GM18526 (cell line): Measurements from ENCODE around the gene RALA.

Source experiments
- POLR2A ChIP-seq: IDR thresholded peaks from 3 replicates; pipeline ENCODE4 v1.6.1; 2011; ENCODE audit not compliant: insufficient read length; ENCODE audit errors: extremely low read depth

The RALA gene

DNA sequence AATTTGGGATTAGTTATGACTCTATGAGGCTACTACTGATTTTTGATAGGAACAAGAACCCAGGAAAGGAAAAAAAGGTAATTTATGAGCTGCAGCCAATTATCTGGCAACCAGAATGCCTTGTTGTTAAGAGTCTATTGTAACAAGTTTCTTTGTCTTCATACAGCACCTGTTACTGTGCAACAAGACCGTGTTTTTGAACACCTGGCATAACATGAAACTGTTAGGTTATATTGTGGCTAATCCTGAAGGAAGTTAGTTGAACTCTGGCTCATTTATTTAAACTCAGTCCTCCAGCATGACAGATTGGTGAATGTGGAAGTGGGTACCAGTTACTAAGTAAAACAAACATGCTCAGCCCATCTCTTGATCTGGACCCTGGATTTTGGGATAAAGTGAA, 33.0 kb downstream of the RALA start:
- TF ChIP-seq POLR2A: no peak

DNA sequence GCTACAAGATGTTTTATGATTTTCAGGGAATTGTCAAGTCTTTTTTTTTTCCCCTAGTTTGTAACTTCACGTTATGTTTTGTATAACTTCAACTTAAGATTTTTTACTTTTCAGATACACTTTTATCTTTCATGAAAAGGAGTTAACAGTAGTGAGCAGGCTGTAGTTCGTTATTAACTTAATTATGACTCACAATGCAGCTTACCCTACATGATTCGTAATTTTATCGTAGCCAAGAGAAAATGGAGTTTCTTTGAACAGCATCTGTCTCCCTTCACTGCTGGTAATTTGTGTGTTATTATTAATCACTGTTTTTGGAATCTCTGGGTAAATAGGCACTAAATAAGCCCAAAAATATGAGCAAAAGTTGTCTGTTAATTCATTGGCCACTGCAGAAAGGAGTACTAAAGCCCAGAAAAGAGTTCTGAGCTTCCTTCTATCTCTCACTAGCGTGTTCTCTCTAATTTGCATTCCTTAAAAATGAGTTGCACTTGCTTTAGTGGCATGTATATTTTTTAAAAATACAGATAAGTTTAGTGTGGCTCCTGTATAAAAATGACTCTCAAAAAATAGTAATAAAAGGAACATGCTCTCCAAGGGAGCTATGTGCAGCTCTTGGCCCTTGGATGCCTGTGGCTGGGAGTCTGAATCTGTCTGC, 36.1 kb downstream of the RALA start:
- no peak for TF ChIP-seq POLR2A

DNA sequence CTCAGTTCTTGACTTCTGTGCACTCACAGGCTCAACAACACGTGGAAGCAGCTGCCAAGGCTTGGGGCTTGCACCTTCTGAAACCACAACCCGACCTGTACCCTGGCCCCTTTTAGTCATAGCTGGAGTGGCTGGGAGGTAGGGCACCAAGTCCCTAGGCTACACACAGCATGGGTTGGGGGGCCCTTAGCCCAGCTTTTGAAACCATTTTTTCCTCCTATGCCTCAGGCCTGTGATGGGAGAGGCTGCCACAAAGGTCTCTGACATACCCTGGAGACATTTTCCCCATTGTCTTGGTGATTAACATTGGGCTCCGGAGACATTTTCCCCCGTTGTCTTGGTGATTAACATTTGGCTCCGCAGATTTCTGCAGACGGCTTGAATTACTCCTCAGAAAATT, 38.6 kb downstream of the RALA start:
- TF ChIP-seq POLR2A: no peak

DNA sequence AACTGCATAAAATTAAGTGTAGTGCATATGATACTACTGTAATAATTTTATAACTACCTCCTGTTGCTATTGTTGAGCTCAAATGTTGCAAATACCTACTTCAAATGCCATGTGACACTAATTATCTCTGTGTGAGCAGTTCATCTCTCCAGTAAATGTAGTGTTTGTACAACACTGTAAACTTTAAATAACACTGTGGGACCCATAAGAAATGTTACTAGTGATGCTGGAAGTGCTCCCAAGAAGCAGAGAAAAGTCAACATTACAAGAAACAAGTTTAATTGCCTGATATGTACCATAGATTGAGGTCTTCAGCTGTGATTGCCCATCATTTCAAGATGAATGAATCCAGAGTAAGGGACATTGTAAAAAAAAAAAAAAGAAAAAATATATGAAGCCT, 39.9 kb downstream of the RALA start:
- TF ChIP-seq POLR2A: no peak

DNA sequence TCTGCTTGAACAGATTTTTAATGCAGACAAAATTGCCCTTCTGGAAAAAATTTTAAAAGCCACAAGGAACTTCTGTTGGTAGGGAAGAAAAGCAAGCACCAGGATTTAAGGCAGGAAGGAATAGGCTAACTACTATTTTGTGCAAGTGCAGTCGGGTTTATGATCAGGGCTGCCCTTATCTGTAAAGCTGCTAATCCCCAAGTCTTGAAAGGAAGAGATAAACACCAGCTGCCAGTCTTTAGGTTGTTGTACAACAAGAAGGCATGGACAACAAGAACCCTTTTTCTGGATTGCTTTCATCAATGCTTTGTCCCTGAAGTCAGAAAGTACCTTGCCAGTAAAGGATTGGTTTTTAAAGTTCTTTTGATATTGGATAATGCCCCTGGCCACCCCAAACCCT, 40.7 kb downstream of the RALA start:
- no peak for TF ChIP-seq POLR2A

DNA sequence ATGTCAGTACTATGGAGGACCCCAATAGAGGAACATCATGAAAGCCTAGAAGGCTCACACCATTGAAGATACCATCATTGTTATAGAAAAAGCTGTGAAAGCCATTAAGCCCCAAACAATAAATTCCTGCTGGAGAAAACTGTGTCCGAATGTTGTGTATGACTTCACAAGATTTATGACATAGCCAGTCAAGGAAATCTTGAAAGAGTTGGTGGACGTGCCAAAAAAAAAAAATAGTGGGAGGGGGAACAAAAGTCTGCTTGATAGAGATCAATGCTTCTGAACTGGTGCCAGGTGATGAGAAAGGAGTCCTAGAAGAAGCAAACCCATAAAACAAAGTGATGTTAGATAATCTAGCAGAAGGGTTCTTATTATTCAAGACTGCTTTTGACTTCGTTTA, 41.2 kb downstream of the RALA start:
- no peak for TF ChIP-seq POLR2A

DNA sequence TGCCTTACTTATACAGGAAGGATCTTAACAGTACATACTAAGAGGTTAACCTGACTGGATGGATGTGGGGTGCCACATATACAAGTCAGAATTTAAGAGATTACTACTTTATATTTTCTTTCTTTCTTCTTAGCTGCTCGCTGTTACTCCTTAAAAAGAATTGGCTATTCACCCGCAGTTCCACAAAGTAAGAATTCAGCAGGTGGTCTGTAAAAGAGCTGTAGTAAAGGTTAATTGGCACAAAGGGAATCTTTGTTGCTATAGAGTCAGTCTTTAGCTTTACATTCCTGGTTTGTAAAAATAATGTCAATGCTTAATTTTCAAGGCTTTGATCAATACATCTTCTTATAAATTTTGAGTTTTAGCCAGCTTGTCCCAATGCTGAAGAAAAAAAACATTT, 43.2 kb downstream of the RALA start:
- TF ChIP-seq POLR2A: no peak

DNA sequence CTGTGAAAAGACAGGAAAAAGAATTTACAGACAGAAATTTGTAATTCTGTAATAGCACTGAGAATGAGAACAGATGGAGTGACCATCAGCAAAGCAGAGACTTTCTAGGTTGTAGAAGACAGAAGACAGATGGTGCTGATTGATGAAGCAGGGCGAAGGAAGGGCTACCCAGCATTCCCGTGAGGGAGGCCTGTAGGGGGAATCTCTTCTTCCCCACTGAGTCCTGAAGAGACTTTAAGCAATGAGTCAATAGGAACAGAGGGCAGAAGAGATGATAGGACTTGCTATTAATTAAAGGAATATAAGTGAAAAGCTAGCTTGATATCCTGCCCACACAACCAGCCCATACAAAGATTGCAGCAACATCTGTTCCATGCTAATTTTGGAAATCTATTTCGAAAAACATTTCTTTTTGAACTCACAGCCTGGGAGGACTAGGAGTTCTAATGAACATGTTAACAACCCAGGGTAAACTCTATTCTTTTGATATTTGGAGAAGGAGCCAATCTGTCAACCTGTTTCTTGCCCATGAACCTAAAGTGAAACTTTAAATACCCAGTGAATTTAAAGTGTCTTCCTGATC, 44.1 kb downstream of the RALA start:
- TF ChIP-seq POLR2A: no peak

DNA sequence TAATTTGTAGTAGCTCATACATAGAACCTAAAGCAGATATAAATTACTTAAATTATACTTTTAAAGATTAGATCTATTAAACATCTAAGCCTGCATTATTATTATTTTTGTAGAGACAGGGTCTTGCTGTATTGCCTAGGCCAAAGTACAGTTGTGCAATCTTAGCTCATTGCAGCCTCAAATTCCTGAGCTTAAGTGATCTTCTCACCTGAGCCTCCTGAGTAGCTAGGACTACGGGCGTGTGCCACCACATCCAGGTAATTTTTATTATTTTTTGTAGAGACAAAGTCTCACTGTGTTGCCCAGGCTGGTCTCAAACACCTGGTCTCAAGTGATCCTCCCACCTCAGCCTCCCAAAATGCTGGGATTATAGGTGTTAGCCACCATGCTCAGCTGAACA, 46.7 kb downstream of the RALA start:
- no peak for TF ChIP-seq POLR2A

DNA sequence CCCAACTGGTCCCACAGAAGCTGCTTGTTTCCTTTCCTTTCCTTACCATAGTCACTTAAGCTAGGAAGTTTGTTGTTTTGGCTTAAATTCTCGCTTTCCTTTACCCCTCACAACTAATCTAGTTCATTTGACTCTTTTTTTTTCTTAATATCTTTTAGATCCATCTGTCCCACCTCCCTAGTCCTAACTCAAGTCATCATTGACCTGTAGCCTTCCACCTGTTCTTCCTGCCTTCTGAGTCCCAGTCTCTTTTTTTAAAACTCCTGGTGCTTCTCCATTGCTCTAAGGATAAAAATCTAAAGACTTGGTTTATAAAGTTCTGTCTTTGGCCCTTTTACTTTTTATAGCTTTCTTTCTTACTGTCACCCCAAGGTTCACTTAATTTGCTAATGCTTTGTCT, 47.6 kb downstream of the RALA start:
- TF ChIP-seq POLR2A: no peak

DNA sequence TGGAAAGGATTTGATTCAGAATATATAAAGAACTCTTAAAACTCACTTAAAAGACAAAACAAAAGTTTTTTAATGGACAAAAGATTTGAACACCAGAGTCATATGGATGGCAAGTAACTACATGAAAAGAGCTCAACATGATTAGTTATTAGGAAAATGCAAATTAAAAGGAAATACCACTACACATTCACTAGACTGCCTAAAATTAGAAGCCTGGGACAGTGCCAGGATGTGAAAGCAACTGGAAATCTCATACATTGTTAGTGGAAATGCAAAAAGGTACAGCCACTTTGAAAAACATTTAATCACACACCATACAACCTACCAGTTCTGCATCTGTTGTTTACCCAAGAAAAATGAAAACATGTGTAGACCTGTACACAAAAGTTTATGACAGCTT, 48.8 kb downstream of the RALA start:
- no peak for TF ChIP-seq POLR2A

DNA sequence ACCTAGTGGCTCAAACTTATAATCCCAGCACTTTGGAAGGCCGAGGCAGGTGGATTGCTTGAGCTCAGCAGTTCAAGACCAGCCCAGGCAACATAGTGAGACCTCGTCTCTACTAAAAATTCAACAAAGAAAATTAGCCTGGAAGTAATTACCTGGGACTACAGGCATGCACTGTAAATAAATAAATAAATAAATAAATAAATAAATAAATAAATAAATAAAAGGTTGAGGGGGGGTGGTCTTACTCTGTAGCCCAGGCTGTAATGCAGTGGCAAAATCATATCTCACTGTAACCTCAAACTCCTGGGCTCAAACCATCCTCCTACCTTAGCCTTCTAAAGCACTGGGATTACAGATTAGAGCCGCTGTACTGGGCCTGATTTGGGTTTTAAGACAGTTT, 50.5 kb downstream of the RALA start:
- no peak for TF ChIP-seq POLR2A

DNA sequence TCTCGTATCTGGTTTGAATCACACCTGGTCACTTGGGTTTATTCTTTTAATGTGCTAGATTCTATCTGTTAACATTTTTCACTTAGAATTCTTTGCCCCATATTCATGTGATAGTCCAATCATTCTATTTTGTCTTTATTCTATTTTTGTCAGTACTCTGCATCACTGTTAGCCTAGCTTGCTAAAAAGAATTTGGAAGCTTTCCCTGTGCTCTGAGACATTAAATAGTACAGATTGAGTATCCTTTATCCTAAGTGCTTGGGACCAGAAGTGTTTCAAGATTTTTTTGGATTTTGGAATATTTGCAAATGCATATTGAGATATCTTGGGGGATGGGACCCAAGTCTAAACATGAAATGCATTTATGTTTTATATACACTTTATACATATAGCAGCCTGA, 51.0 kb downstream of the RALA start:
- no peak for TF ChIP-seq POLR2A

DNA sequence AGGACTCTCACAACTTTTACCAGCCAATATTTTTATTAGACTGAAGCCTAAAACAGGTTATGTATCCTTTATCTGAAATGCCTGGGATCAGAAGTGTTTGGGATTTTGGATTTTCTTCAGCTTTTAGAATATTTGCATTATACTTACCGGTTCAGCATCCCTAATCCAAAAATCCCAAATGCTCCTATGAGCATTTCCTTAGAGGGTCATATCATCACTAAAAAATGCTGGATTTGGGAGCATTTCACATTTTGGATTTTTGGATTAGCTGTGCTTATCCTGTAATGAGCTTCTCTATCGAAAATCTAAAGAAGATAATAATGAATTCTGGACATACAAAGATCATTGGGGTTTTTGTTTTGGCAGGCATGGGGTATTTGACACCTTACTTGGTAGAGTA, 53.0 kb downstream of the RALA start:
- no peak for TF ChIP-seq POLR2A

DNA sequence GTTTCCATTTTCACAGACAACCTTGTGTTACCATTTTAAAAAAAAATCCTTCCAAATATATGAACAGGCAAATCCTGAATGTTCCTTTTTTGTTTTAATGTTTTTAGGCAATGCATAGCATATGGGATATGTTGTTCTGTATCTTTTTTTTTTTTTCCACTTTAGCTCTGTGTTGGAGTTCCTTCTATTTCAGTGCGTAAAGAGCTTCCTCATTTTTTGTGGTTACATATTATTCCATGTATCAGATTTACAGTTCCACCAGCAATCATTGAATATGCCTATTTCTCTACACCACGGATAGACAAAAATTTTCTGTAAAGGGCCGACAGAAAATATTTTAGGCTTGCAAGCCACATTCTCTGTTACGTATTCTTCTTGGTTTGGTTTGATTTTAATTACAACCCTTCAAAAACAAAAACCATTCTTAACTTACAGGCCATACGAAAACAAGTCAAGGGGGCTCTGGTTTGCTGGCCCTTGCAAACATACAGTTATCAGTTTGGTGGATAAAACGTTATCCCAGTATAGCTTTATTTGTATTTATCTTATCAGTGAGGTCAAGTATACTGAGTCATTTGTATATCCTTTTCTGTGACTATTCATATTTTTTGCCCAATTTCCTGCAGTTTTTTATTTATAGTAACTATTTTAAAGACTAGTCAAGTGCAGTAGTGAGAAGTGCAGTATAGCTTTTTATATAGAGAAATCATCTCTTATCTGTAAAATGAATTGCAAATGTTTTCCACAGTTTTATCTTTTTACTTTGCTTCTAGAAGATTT, 55.7 kb downstream of the RALA start:
- TF ChIP-seq POLR2A: no peak

DNA sequence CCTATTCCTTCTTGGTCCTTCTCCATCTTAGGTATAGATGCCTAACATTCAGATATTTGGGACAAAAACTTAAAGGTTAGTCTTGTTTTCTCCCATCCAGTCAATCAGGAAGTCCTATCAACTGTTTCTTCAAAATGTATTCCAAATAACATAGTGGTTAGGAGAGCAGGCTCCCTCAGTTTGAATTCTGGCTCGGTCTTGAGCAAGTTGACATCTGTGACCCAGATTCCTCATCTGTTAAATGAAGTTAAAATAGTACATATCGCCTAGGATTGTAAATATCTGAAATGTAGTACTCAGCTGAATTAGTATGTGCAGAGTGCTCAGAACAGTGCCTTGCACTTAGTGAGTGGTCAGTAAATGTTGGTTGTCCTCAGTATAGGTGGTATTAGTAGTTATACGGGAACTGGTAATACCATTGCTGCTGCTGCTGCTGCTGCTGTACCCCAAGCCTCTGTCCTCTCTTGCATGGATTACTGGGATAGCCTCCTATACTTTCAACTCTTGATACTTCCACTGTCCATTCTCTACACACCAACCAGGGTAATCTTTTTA, 58.6 kb downstream of the RALA start:
- no peak for TF ChIP-seq POLR2A

DNA sequence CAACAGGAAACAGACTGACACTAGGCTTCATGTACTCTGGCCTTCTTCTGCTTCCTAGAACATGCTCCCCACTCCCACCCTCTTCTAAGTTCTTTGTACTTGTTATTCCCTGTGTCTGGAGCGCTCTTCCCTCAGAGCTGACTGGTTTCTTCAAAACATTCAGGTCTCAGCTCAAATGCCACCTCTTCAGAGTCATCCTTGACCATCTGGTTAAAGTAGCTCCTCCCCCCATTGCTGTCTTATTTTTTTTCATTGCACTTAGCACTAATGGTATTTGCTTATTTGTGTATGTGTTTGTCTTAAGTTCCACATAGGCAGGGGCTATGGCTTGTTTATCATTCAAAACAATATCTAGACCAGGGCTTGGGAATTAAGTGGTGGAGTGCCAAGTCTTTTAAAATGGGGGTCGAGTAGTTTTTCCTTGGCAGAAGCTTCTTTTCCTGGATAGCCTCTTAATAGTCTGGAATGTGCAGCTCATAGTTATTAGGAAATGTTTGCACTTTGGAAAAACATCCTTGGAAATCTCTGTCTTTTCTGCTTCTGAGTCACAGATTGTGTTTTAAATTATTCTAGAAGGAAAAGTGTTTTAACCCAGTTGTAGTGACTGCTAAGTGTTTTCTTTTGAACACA, 60.0 kb downstream of the RALA start:
- TF ChIP-seq POLR2A: no peak
